K562 (cell line): ENCODE results near the gene DGCR8. TPM values are rescaled to one million over a fixed set of nuclear protein-coding genes. Genes with fewer than 3 reads are reported as not detected.

ENCODE experiments used
- BHLHE40 ChIP-seq: IDR thresholded peaks from 2 replicates; pipeline ENCODE4 v1.6.1; 2011; ENCODE audit warnings: low read length, improper control_type of control experiment
- CBX1 ChIP-seq: sonication (generic); IDR thresholded peaks from 2 replicates; pipeline ENCODE4 v1.6.1; 2016; ENCODE audit warnings: antibody characterized with exemption, low read depth, mild to moderate bottlenecking
- CHCHD3 ChIP-seq: fragments of 250-450 bp; sonication (Bioruptor Pico); IDR thresholded peaks from 2 replicates; pipeline ENCODE4 v2.1.2; 2022; ENCODE audit warnings: mild to moderate bottlenecking
- CREM ChIP-seq: IDR thresholded peaks from 2 replicates; pipeline ENCODE4 v1.6.1; 2014; ENCODE audit warnings: antibody characterized with exemption, low read depth
- DACH1 ChIP-seq: fragments of 450-650 bp; IDR thresholded peaks from 2 replicates; pipeline ENCODE4 v1.6.1; 2018; ENCODE audit not compliant: partially characterized antibody
- EGR1 ChIP-seq: fragments of 450-650 bp; conservative IDR thresholded peaks from 2 replicates; pipeline ENCODE4 v1.6.1; 2017; ENCODE audit warnings: mild to moderate bottlenecking
- ERF ChIP-seq: fragments of 450-650 bp; formaldehyde crosslinking; IDR thresholded peaks from 2 replicates; pipeline ENCODE4 v1.4.0; 2020; ENCODE audit warnings: mild to moderate bottlenecking, mixed read lengths
- FOSL1 ChIP-seq: fragments of 200-800 bp; sonication (Bioruptor generic); conservative IDR thresholded peaks from 2 replicates; pipeline ENCODE4 v1.6.1; 2016; ENCODE audit warnings: missing genetic modification characterization, missing compliant biosample characterization
- GATAD2A ChIP-seq: fragments of 450-650 bp; IDR thresholded peaks from 2 replicates; pipeline ENCODE4 v1.6.1; 2017
- KDM2B ChIP-seq: fragments of 250-450 bp; sonication (Bioruptor Pico); IDR thresholded peaks from 2 replicates; pipeline ENCODE4 v1.8.0; 2021; ENCODE audit warnings: mild to moderate bottlenecking, moderate library complexity
- MAFF ChIP-seq: IDR thresholded peaks from 2 replicates; pipeline ENCODE4 v1.6.1; 2012; ENCODE audit warnings: low read length, improper control_type of control experiment
- MAZ ChIP-seq, 2 experiments: fragments of 450-650 bp in 1 of 2; sonication (generic) in 1 of 2; formaldehyde crosslinking; IDR thresholded peaks in 1 of 2; conservative IDR thresholded peaks in 1 of 2; 2 replicates each; pipeline versions ENCODE4 v1.4.0 to v1.5.0; 2020; ENCODE audit warnings: mild to moderate bottlenecking in 1 of 2, missing genetic modification reagents in 1 of 2
- MYBL2 ChIP-seq, 2 experiments: fragments of 450-650 bp in 1 of 2; sonication (generic) in 1 of 2; formaldehyde crosslinking in 1 of 2; IDR thresholded peaks; 2 replicates each; pipeline versions ENCODE4 v1.6.1 to v1.8.1; 2017 to 2022; ENCODE audit warnings: borderline replicate concordance in 1 of 2, inconsistent platforms in 1 of 2, low read depth in 1 of 2, mild to moderate bottlenecking in 1 of 2, missing genetic modification reagents in 1 of 2, moderate library complexity in 1 of 2
- PCBP1 ChIP-seq: fragments of 200-400 bp; formaldehyde crosslinking; IDR thresholded peaks from 2 replicates; pipeline ENCODE4 v1.6.1; 2018; ENCODE audit warnings: mild to moderate bottlenecking, low read depth, low read length; ENCODE audit not compliant: poor library complexity, severe bottlenecking
- PCBP2 ChIP-seq: fragments of 200-400 bp; formaldehyde crosslinking; IDR thresholded peaks from 2 replicates; pipeline ENCODE4 v1.6.1; 2018; ENCODE audit warnings: low read length, low read depth, mild to moderate bottlenecking, moderate library complexity; ENCODE audit not compliant: poor library complexity, severe bottlenecking
- SMAD2 ChIP-seq: fragments of 150-350 bp; IDR thresholded peaks from 2 replicates; pipeline ENCODE4 v1.6.1; 2014; ENCODE audit warnings: low read depth, mild to moderate bottlenecking, low read length
- XRCC5 ChIP-seq: fragments of 200-400 bp; formaldehyde crosslinking; IDR thresholded peaks from 2 replicates; pipeline ENCODE4 v1.6.1; 2017; ENCODE audit warnings: low read depth, mild to moderate bottlenecking, low read length
- ZNF311 ChIP-seq: fragments of 250-450 bp; sonication (Bioruptor Pico); IDR thresholded peaks from 2 replicates; pipeline ENCODE4 v1.4.0; 2020; ENCODE audit warnings: mild to moderate bottlenecking, moderate library complexity
- ZNF551 ChIP-seq: fragments of 250-450 bp; sonication (Bioruptor Pico); IDR thresholded peaks from 2 replicates; pipeline ENCODE4 v1.5.0; 2021; ENCODE audit warnings: mild to moderate bottlenecking, moderate library complexity
- ZNF561 ChIP-seq: fragments of 450-650 bp; formaldehyde crosslinking; conservative IDR thresholded peaks from 2 replicates; pipeline ENCODE4 v1.4.0; 2020; ENCODE audit warnings: mild to moderate bottlenecking, moderate library complexity
- ZNF589 ChIP-seq: fragments of 200-800 bp; sonication (Bioruptor generic); IDR thresholded peaks from 2 replicates; pipeline ENCODE4 v1.6.1; 2016; ENCODE audit warnings: low read depth, missing genetic modification characterization, missing compliant biosample characterization
- ZNF699 ChIP-seq: fragments of 250-450 bp; sonication (Bioruptor Pico); IDR thresholded peaks from 2 replicates; pipeline ENCODE4 v1.8.0; 2021; ENCODE audit warnings: mild to moderate bottlenecking, moderate library complexity; ENCODE audit not compliant: insufficient replicate concordance
- polyA plus RNA-seq, 8 experiments: library from polyadenylated mRNA; depleted of rRNA in 4 of 8; stranded (reverse) in 5 of 8; unstranded in 3 of 8; fragments of >200 nt; fragmentation: Nextera tagmentation in 2 of 8; fragmentation: Illumina TruSeq in 1 of 8; extraction: Ambion mirVana in 2 of 8; extraction: Trizol in 1 of 8; gene quantifications; 2 replicates each; pipeline versions ENCODE4 v1.2.1 to v1.2.3, GENCODE V29; 2011 to 2014; ENCODE audit warnings: inconsistent platforms in 1 of 8, missing spikeins in 1 of 8
- total RNA-seq, 7 experiments: library from RNA; depleted of rRNA in 6 of 7; stranded (reverse); fragments of >200 nt in 6 of 7; fragmentation: Illumina TruSeq in 2 of 7; extraction: Trizol in 2 of 7; gene quantifications; 2 replicates each; pipeline versions ENCODE4 v1.2.1 to v1.2.3, GENCODE V29; 2011 to 2021; ENCODE audit warnings: low replicate concordance in 1 of 7
- TF ChIP-seq, protein P1 (sequence below), 2 experiments: fragments of 450-650 bp; IDR thresholded peaks; 2 replicates each; pipeline ENCODE4 v1.6.1; 2018; ENCODE audit warnings: mild to moderate bottlenecking in 2 of 2, low read depth in 1 of 2; ENCODE audit not compliant: partially characterized antibody in 2 of 2
- TF ChIP-seq, protein P2 (sequence below): fragments of 250-450 bp; sonication (Bioruptor Pico); IDR thresholded peaks from 2 replicates; pipeline ENCODE4 v1.4.0; 2020; ENCODE audit warnings: mild to moderate bottlenecking

The DGCR8 gene
- total and polyA plus RNA-seq, 9 of the 15 experiments (the other 6 are each of a cell fraction or from before 2014, with no cell fraction given) = 5.9 to 144 (median 80.1) TPM

DNA sequence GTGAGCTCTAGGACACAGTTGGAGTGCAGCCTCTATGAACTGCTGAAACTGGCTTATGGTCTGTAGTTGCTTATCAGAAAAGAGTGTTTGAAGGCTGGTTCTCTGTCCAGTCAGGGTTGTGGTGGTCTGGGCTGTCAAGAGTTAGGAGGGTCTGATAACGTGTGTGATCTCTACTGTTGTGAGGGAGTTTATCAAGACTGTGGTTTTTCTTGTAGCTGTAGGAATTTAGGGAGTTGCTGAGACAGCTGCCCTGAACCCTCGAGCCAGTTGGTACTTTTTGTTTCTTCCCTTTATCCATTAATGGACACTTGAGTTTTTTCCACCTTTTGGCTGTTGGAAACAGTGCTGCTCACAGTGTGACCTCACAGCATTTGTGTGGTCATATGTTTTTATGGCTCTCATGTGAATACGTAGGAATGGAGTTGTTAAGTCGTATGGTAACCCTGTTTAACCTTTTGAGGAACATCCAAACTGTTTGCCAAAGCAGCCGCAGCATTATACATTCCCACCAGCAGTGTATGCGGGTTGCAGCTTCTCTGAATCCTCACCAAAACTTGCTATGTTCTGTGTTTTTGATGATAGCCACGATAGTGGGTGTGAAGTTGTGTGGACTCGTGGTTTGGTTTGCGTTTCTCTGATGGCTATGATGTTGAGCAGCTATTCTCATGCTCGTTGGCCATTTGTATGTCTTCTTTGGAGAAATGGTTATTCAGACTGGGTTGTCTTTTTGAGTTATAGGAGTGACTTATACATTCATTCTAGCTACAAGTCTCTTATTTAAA, 20.9 kb upstream of the DGCR8 start (continued):
- TF ChIP-seq ZNF699 (CRISPR knock-in tag) = peak; percentile 66
- TF ChIP-seq ZNF311 (CRISPR knock-in tag) = no peak
- 0 out of 2 replicates have a peak, but pooled peaks have one; percentile 76 for TF ChIP-seq CHCHD3 (CRISPR knock-in tag)
- no peak; the same call in 1 of the 2 replicates for TF ChIP-seq BHLHE40
- TF ChIP-seq MAFF = no peak; the same call in 1 of the 2 replicates
- no peak for TF ChIP-seq ZNF589
- TF ChIP-seq MYBL2 (IDR thresholded peaks at IDR 0.05; ENCODE audit: low read depth) = no peak
- TF ChIP-seq MYBL2 (CRISPR knock-in tag; IDR thresholded peaks at IDR 0.05; ENCODE audit: borderline replicate concordance) = no peak
- TF ChIP-seq GATAD2A = no peak
- no peak for TF ChIP-seq KDM2B (CRISPR knock-in tag)
- no peak for TF ChIP-seq ZNF561 (CRISPR knock-in tag)
- no peak for TF ChIP-seq XRCC5
- TF ChIP-seq PCBP2 = no peak
- TF ChIP-seq, protein P1, sequence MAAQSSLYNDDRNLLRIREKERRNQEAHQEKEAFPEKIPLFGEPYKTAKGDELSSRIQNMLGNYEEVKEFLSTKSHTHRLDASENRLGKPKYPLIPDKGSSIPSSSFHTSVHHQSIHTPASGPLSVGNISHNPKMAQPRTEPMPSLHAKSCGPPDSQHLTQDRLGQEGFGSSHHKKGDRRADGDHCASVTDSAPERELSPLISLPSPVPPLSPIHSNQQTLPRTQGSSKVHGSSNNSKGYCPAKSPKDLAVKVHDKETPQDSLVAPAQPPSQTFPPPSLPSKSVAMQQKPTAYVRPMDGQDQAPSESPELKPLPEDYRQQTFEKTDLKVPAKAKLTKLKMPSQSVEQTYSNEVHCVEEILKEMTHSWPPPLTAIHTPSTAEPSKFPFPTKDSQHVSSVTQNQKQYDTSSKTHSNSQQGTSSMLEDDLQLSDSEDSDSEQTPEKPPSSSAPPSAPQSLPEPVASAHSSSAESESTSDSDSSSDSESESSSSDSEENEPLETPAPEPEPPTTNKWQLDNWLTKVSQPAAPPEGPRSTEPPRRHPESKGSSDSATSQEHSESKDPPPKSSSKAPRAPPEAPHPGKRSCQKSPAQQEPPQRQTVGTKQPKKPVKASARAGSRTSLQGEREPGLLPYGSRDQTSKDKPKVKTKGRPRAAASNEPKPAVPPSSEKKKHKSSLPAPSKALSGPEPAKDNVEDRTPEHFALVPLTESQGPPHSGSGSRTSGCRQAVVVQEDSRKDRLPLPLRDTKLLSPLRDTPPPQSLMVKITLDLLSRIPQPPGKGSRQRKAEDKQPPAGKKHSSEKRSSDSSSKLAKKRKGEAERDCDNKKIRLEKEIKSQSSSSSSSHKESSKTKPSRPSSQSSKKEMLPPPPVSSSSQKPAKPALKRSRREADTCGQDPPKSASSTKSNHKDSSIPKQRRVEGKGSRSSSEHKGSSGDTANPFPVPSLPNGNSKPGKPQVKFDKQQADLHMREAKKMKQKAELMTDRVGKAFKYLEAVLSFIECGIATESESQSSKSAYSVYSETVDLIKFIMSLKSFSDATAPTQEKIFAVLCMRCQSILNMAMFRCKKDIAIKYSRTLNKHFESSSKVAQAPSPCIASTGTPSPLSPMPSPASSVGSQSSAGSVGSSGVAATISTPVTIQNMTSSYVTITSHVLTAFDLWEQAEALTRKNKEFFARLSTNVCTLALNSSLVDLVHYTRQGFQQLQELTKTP (IDR thresholded peaks at IDR 0.05; ENCODE audit: low read depth in 1 of 2, partially characterized antibody in 2 of 2) = peak in 1 of 2 experiments; percentile 69
- TF ChIP-seq DACH1 = no peak
- no peak for TF ChIP-seq SMAD2
- TF ChIP-seq, protein P2, sequence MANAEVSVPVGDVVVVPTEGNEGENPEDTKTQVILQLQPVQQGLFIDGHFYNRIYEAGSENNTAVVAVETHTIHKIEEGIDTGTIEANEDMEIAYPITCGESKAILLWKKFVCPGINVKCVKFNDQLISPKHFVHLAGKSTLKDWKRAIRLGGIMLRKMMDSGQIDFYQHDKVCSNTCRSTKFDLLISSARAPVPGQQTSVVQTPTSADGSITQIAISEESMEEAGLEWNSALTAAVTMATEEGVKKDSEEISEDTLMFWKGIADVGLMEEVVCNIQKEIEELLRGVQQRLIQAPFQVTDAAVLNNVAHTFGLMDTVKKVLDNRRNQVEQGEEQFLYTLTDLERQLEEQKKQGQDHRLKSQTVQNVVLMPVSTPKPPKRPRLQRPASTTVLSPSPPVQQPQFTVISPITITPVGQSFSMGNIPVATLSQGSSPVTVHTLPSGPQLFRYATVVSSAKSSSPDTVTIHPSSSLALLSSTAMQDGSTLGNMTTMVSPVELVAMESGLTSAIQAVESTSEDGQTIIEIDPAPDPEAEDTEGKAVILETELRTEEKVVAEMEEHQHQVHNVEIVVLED (CRISPR knock-in tag) = no peak
- TF ChIP-seq PCBP1 = no peak
- TF ChIP-seq CREM = peak; percentile 77
- TF ChIP-seq EGR1 = no peak
- no peak for TF ChIP-seq ZNF551 (CRISPR knock-in tag)
- no peak for TF ChIP-seq CBX1
- no peak for TF ChIP-seq MAZ (CRISPR knock-in tag; conservative IDR thresholded peaks at IDR 0.05 in 1 of 2, IDR thresholded peaks at IDR 0.05 in 1 of 2)
- TF ChIP-seq ERF = no peak
- peak; percentile 44 for TF ChIP-seq FOSL1
